Epithelial cell of prostate (primary cell): ENCODE measurements around the gene PPP2R5D.

ENCODE experiments used
- DNase-seq: peaks from one replicate; pipeline ENCODE4 v3.0.0-alpha.2; 2011; ENCODE audit warnings: low read depth, low spot score
- H3K27ac ChIP-seq: fragments of 450-650 bp; 2 replicates; pipeline ENCODE4 v1.5.1; 2017; ENCODE audit warnings: mild to moderate bottlenecking

The PPP2R5D gene

GRCh38 chr6:42962502-42963178, 21.7 kb upstream of the PPP2R5D start:
- no peak overlapping the region for H3K27ac ChIP-seq
- DNase-seq, result no peak

GRCh38 chr6:42963179-42963854, 21.1 kb upstream of the PPP2R5D start:
- H3K27ac ChIP-seq, result no peak overlapping the region
- DNase-seq, result no peak

GRCh38 chr6:42963855-42964605, 20.3 kb upstream of the PPP2R5D start:
- no peak for DNase-seq
- no peak overlapping the region for H3K27ac ChIP-seq

GRCh38 chr6:42966571-42966970, 17.8 kb upstream of the PPP2R5D start:
- H3K27ac ChIP-seq, result no peak overlapping the region
- no peak for DNase-seq

GRCh38 chr6:42967228-42967627, 17.1 kb upstream of the PPP2R5D start:
- no peak overlapping the region for H3K27ac ChIP-seq

GRCh38 chr6:42968126-42968701, 16.2 kb upstream of the PPP2R5D start:
- no peak for DNase-seq
- no peak overlapping the region for H3K27ac ChIP-seq

More at GRCh38 chr6:42967228-42967627, 17.1 kb upstream of the PPP2R5D start:
- DNase-seq, result no peak

- DNase-seq, result no peak
- H3K27ac ChIP-seq, result no peak overlapping the region
These were observed 15.6 kb upstream of the PPP2R5D start for GRCh38 chr6:42968783-42969182.

- DNase-seq, result no peak
- H3K27ac ChIP-seq, result no peak overlapping the region
These were observed 14.9 kb upstream of the PPP2R5D start for GRCh38 chr6:42969431-42969830.

- DNase-seq, result no peak
- no peak overlapping the region for H3K27ac ChIP-seq
These were observed 14.4 kb upstream of the PPP2R5D start for GRCh38 chr6:42969934-42970333.

GRCh38 chr6:42970871-42971612, 13.3 kb upstream of the PPP2R5D start:
- no peak overlapping the region for H3K27ac ChIP-seq
- DNase-seq, result no peak

GRCh38 chr6:42971746-42972327, 12.5 kb upstream of the PPP2R5D start:
- no peak overlapping the region for H3K27ac ChIP-seq
- no peak for DNase-seq

- no peak for DNase-seq
- no peak overlapping the region for H3K27ac ChIP-seq
These were observed 10.4 kb upstream of the PPP2R5D start for GRCh38 chr6:42973926-42974325.

- H3K27ac ChIP-seq, result no peak overlapping the region
- DNase-seq, result no peak
These were observed 9.4 kb upstream of the PPP2R5D start for GRCh38 chr6:42974919-42975505.

- H3K27ac ChIP-seq, result peak overlapping the region; percentile 76
- no peak for DNase-seq
These were observed 5.9 kb upstream of the PPP2R5D start for GRCh38 chr6:42978487-42978838.

- H3K27ac ChIP-seq, result peak within 1 kb of the TSS; percentile 76
- no peak for DNase-seq
These were observed 5.4 kb upstream of the PPP2R5D start, which contains the start of gene PEX6 for GRCh38 chr6:42978839-42979522. Gene PEX6 (minus strand): TSS chr6:42979181. CDS start chr6:42979150, 31 bp downstream.

- peak overlapping the region; percentile 76 for H3K27ac ChIP-seq
- DNase-seq, result peak; percentile 31
These were observed 4.7 kb upstream of the PPP2R5D start for GRCh38 chr6:42979523-42980177.

GRCh38 chr6:42981836-42982235, 2.5 kb upstream of the PPP2R5D start:
- H3K27ac ChIP-seq, result no peak overlapping the region
- no peak for DNase-seq

- DNase-seq, result no peak
- H3K27ac ChIP-seq, result peak overlapping the region; percentile 50
These were observed 630 bp downstream of the PPP2R5D start for GRCh38 chr6:42984924-42985475.
